Raji (cell line): ENCODE measurements around the gene RNF7.

Experiments
- POLR2A ChIP-seq: IDR thresholded peaks from 2 replicates; pipeline ENCODE4 v1.6.1; 2011; ENCODE audit warnings: low read depth, low read length, control low read depth; ENCODE audit not compliant: insufficient read depth

Gene RNF7

DNA sequence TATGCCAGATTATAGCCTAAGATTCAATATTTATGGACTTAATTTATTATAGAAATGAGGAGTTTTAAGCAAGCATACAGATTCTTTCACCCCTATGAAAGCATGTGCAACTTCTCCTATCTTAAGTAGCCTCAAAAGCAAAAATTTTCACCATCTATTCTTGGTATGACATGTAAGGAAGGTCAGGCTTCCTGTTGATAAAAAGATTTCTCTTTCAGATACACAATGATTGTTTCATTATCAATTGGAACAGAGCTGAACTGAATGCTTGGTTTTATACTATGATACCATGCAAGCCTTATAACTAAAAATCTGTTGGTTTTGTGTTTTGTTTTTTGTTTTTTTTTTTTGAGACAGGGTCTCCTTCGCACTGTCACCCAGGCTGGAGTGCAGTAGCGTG lies 29.0 kb downstream of the RNF7 start:
- TF ChIP-seq POLR2A, result no peak

DNA sequence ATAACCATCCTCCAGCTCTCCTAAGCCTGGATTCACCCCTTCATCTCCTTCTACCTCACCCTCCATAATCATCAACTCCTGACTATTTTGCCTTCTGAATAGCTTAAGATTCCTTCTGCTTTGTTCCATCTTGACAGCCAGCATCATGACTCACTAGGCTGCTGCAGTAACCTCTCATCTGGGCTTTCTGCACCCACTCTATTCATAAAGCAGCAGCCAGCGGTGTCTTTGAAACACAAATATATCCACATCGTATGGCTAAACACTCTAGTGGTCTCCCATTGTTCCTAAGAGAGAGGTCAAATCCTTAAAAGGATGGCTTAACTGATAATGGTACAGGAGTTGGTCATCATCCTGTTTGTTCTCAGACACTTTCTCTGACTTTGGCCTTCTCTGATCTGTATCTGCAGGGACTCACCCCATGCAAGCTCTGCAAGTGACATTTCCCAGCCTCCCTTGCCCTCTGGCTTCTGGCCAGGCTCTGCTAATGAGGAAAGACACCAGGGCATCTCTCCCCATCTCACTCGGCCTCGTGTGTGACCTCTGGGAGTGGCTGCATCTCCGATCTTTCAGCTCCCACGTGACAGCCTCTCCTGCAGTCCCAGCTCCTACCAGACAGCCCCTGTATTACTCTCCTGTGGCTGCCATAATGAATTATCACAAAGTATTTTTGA lies 31.3 kb downstream of the RNF7 start:
- no peak for TF ChIP-seq POLR2A

DNA sequence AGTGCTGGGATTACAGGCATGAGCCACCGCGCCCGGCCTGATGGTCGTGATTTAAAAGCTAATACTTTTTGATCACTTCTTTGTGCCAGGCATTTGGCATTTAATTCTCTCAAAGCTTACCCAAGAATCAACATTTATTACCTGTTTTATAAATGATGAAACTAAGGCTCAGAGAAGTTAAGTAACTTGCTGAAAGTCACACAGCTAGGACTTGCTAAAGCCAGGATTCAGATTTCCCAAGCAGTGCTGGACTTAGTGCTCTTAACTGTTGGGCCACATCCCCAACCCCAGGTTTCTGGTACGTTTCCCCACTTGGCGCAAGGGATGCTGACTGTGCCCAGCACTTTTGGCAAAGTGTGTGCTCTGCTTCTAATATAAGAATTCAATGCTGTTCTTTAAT lies 35.6 kb downstream of the RNF7 start:
- TF ChIP-seq POLR2A, result no peak

DNA sequence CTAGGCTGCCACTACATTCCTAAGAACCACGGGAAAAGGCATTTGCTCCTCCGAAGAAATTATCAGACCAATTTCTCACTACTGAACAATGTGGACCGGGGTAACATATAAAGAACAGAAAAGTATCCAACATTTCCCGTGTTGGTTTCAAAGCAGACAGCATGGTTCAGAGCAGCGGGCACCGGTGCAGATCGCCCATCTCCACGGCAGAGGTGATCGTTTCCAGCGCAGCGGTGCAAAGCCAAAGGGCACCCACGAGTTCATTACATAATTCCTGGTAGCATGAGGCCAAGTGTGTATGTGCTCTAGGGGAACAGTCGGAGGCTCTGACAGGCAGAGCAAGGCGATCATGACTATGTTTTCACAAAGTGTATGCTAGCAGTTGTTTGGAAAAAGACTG lies 38.3 kb downstream of the RNF7 start:
- no peak for TF ChIP-seq POLR2A

DNA sequence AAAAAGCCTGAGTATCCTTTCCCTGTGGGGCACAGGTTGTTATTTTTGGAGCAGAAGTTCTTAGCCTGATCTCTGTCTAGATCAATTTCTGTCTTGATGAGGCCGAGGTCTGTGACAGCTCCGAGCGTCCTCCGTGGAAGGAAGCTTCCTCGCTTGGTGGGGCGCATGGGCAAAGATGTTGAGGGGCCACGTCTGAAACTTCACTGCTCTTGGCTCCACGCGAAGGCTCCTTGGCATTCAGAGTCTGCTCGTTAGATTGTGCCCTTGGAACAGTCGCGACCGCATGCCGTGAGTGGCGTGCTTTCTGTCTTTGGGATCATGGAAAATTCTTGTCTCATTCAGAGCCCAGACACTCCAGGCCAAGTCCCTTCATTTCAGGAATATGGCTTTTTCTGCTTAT lies 38.8 kb downstream of the RNF7 start:
- no peak for TF ChIP-seq POLR2A

DNA sequence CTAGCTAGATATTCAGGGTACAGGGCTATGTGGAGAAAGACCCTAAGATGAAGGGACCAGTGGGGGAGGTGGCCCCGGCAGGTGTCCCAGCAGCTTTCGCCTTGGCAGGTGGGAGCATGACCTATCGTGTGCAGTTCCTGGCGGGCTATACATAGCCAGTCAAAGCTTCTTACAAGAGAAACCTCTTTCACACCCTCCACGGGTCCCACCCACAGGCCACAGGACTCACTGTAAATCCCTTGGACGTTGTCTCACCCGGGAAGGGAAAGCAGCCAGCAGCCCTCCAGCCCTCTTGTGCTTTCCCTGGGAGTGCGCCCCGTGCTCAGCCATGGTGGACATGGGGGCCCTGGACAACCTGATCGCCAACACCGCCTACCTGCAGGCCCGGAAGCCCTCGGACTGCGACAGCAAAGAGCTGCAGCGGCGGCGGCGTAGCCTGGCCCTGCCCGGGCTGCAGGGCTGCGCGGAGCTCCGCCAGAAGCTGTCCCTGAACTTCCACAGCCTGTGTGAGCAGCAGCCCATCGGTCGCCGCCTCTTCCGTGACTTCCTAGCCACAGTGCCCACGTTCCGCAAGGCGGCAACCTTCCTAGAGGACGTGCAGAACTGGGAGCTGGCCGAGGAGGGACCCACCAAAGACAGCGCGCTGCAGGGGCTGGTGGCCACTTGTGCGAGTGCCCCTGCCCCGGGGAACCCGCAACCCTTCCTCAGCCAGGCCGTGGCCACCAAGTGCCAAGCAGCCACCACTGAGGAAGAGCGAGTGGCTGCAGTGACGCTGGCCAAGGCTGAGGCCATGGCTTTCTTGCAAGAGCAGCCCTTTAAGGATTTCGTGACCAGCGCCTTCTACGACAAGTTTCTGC lies 40.1 kb downstream of the RNF7 start:
- no peak for TF ChIP-seq POLR2A

DNA sequence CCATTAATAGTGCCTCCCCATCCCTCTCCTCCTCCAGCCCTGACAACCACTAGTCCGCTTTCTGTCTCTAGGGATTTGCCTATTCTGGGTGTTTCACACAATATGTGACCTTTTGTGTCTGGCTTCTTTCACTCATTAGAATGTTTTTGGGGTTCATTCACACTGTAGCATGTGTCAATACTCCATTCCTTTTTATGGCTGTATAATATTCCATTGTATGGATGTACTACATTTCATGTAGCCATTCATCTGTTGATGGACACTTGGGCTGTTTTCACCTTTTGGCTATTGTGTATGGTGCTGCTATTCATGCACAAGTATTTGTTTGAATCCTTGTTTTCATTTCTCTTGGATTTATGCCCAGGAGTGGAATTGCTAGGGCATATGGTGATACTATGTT lies 41.6 kb downstream of the RNF7 start:
- TF ChIP-seq POLR2A, result no peak

DNA sequence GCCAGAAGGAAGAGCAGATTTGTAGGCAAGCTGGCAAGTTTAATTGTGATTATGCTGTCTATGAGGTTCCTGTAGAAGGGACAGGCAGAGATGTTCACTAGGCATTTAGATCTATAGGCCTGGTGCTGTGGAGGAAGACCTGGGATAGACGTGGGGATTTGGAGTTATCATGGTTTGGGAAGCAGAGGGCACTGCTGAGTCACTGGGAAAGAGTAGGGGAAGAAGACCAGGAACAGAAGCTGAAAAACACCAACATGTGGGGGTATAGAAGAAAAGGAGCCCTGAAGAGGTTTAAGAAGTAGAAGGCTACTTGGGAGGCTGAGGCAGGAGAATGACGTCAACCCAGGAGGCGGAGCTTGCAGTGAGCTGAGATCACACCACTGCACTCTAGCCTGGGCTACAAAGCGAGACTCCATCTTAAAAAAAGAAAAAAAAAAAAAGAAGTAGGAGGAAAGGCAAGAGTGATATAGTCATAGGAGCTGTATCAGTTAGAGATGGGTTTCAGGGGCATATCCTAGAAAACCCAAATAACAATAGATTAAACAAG lies 44.4 kb downstream of the RNF7 start:
- TF ChIP-seq POLR2A, result no peak

DNA sequence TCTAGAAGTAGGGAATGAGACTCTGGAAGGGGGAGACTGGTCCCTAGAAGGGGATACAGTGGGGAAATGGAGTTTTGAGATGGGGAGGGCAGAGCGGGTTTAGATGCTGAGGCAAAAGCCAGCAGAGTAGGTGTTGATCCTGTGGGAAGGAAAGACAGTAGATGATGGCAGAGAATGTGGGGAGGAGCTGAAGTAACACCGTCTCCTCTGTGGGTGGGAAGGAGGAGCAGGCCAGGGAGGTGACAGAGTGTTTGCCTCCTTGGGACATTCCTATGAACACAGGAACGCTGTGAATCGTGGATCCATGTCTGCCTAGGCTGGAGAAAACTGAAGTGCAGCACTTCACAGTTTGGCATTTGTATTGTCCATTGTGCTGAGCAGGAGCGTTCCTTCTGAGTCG lies 45.5 kb downstream of the RNF7 start:
- no peak for TF ChIP-seq POLR2A

DNA sequence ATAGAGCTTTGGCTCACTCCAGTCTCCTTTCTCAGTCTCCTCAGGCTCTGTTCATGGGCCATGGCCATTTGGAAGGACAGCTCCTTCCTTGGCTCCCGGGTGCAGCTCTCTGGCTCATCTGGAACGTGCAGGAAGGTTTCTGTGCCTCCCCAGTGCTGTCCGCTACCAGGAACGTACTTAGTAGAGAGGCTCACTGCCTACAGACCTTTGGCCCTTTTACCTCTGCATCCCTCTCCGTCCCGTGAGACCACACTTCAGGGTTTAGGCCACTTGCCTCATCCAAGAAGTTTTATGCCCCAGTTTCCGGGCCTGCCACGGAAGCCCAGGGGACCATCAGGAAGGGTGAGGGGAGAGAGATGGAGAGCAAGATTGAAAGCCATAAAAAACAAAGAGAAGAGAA lies 46.0 kb downstream of the RNF7 start:
- no peak for TF ChIP-seq POLR2A

DNA sequence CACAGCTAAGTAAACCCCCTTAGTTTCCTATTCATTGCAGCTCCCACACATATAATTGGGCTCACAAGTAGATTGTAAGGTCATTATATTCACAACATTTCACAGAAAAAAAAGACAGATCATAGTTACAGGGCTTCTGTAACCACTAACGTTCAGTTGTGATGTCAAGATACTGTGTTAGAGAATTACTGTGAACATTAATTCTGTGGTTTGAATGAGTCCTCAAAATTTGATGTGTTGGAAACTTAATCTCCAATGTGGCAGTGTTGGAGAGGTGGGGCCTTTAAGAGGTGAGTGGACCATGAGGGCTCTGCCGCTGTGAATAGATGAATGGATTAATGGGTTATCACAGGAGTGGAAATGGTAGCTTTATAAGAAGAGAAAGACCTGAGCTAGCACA lies 46.4 kb downstream of the RNF7 start:
- no peak for TF ChIP-seq POLR2A

DNA sequence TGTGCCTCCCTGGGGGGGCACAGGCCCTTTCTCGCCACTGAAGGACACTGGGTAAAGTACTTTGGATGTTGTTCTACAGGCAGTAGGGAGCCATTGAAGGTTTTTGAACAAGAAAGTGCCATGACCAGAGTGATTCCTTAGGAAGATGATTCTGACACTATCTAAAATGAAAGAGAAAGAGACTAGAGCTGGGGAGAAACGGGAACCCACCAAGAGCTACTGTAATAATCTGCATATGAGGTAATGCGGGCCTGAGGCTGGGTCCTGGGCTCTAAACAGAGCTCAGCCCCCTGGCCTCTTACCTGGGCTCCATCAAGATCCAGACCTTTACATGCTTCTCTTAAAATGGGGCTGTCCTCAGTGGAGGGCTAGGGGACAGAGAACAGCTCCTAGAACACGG lies 50.1 kb downstream of the RNF7 start:
- no peak for TF ChIP-seq POLR2A

DNA sequence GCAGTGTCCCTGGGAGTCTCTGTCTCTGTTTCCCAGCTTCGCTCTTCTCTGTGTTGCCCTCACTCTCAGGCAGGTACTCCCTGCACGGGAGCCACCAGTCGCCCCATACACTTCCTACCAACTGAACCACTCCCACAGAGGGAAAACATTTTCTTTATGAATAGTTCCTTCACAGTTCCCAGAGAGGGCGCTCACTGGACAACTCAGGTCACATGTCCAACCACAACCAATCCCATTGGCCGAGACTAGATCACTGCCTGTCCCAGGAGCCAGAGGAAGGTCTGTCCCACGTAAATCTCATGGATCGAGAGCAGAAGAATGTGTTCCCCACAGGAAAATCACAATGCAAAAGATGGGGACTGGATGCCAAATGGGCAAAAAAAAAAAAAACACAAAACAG lies 51.2 kb downstream of the RNF7 start:
- no peak for TF ChIP-seq POLR2A

DNA sequence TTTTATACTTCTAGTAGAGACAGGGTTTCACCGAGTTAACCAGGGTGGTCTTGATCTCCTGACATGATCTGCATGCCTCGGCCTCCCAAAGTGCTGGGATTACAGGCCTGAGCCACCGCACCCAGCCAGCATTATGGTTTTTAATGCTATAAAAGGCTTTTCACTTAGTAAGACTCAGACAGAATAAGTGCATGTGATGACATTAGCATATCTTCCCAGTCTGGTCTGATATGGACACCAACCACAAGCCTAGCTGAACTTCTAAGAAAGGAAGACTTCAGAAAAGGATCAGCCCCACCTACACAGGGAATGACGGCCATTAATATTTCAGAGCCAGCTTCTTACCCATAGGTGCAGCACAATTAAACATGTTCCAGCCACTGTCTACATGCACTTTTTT lies 52.1 kb downstream of the RNF7 start:
- no peak for TF ChIP-seq POLR2A

DNA sequence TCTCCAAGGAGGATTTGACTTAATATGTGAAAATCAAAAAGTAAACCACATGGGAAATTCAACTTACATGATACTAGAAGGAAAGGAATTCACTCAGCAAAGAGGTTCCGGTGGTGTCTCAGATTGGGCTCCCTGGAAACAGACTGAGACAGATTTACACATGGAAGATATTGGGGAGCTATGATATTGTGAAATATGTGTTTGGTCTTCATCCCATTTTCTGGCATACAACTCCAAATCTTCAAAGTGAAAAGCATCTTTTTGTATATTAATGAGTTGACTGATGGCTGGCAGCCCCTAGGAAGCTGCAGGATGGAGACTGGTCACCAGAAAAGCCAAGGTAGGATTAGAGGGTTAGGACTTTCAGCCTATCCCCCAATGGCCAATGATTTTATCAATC lies 54.4 kb downstream of the RNF7 start:
- no peak for TF ChIP-seq POLR2A
